ENCODE results near the gene HOXB4. TPM values are rescaled to one million over a fixed set of nuclear protein-coding genes. Genes with fewer than 3 reads are reported as not detected.

The HOXB4 gene
- total and polyA plus RNA-seq, 2 donors (not counting 1 experiment from before 2014, with no cell fraction given): 3.8 to 8.9 TPM

- Histone ChIP-seq H3K9me3 (ENCODE audit: control insufficient read depth, insufficient read depth, low read depth, low read length) (no peaks in the 10 kb centered on the region), H4K20me1 (ENCODE audit: control insufficient read depth, extremely low read depth, insufficient read depth, low read length) (no peaks in the 10 kb centered on the region), H3K27ac (ENCODE audit: insufficient read depth, low read length) (peak overlapping the region; percentile 76), H3K9ac (ENCODE audit: insufficient read depth, low read length) (no peak overlapping the region), H3K36me3 (ENCODE audit: control insufficient read depth, insufficient read depth, low read length) (peaks cover 18% of the 10 kb centered on the region), H2AFZ (ENCODE audit: low read length) (no peak overlapping the region), H3K4me1 (ENCODE audit: control insufficient read depth, extremely low read depth, insufficient read depth, low read length) (peaks cover 57% of the 10 kb centered on the region), H3K4me2 (ENCODE audit: extremely low read depth, insufficient read depth, low read length) (peak overlapping the region; percentile 100), H3K79me2 (ENCODE audit: control insufficient read depth, insufficient read depth, low read length) (peaks cover 99% of the 10 kb centered on the region), H3K4me3 (replicated peaks in 1 of 4; ENCODE audit: control extremely low read depth in 1 of 4, insufficient read depth in 1 of 4, low read depth in 3 of 4, low read length in 4 of 4) (peak overlapping the region; percentile 67 to 82 (median 75)), H3K27me3 (ENCODE audit: control insufficient read depth, insufficient read depth, low read length) (no peaks in the 10 kb centered on the region)
- no peak for TF ChIP-seq CTCF (conservative IDR thresholded peaks at IDR 0.05 in 1 of 2, IDR thresholded peaks at IDR 0.05 in 1 of 2; ENCODE audit: low read depth in 1 of 2, low read length in 2 of 2)
- DNase-seq (ENCODE audit: low read depth in 2 of 2): peak in 1 of 2 donors; percentile 31
Observed at GRCh38 chr17:48556229-48556575, 21.9 kb downstream of the HOXB4 start.

GRCh38 chr17:48555258-48556228, 22.6 kb downstream of the HOXB4 start:
- TF ChIP-seq CTCF (conservative IDR thresholded peaks at IDR 0.05 in 1 of 2, IDR thresholded peaks at IDR 0.05 in 1 of 2; ENCODE audit: low read depth in 1 of 2, low read length in 2 of 2) (no peak), EZH2 (IDR thresholded peaks at IDR 0.05; ENCODE audit: low read length, missing control alignments) (no peak)
- Histone ChIP-seq H3K4me1 (ENCODE audit: control insufficient read depth, extremely low read depth, insufficient read depth, low read length) (peaks cover 55% of the 10 kb centered on the region), H3K4me3 (replicated peaks in 1 of 4; ENCODE audit: control extremely low read depth in 1 of 4, insufficient read depth in 1 of 4, low read depth in 3 of 4, low read length in 4 of 4) (peak overlapping the region; percentile 68 to 88 (median 78)), H3K27me3 (ENCODE audit: control insufficient read depth, insufficient read depth, low read length) (no peaks in the 10 kb centered on the region), H3K79me2 (ENCODE audit: control insufficient read depth, insufficient read depth, low read length) (peaks cover 97% of the 10 kb centered on the region), H3K9me3 (ENCODE audit: control insufficient read depth, insufficient read depth, low read depth, low read length) (no peaks in the 10 kb centered on the region), H3K36me3 (ENCODE audit: control insufficient read depth, insufficient read depth, low read length) (peaks cover 19% of the 10 kb centered on the region), H3K9ac (ENCODE audit: insufficient read depth, low read length) (peak overlapping the region; percentile 78), H3K4me2 (ENCODE audit: extremely low read depth, insufficient read depth, low read length) (peak overlapping the region; percentile 100), H3K27ac (ENCODE audit: insufficient read depth, low read length) (peak overlapping the region; percentile 91), H2AFZ (ENCODE audit: low read length) (no peak overlapping the region), H4K20me1 (ENCODE audit: control insufficient read depth, extremely low read depth, insufficient read depth, low read length) (no peaks in the 10 kb centered on the region)
- DNase-seq (ENCODE audit: low read depth in 2 of 2): peak; percentile 99

GRCh38 chr17:48554412-48555257, 23.5 kb downstream of the HOXB4 start:
- Histone ChIP-seq H3K27ac (ENCODE audit: insufficient read depth, low read length) (peak overlapping the region; percentile 91), H3K9ac (ENCODE audit: insufficient read depth, low read length) (peak overlapping the region; percentile 78), H3K4me1 (ENCODE audit: control insufficient read depth, extremely low read depth, insufficient read depth, low read length) (peaks cover 55% of the 10 kb centered on the region), H3K4me2 (ENCODE audit: extremely low read depth, insufficient read depth, low read length) (peak overlapping the region; percentile 100), H3K36me3 (ENCODE audit: control insufficient read depth, insufficient read depth, low read length) (peaks cover 21% of the 10 kb centered on the region), H2AFZ (ENCODE audit: low read length) (no peak overlapping the region), H3K4me3 (replicated peaks in 1 of 4; ENCODE audit: control extremely low read depth in 1 of 4, insufficient read depth in 1 of 4, low read depth in 3 of 4, low read length in 4 of 4) (peak overlapping the region; percentile 68 to 88 (median 78)), H3K27me3 (ENCODE audit: control insufficient read depth, insufficient read depth, low read length) (no peaks in the 10 kb centered on the region), H3K9me3 (ENCODE audit: control insufficient read depth, insufficient read depth, low read depth, low read length) (no peaks in the 10 kb centered on the region), H3K79me2 (ENCODE audit: control insufficient read depth, insufficient read depth, low read length) (peaks cover 97% of the 10 kb centered on the region), H4K20me1 (ENCODE audit: control insufficient read depth, extremely low read depth, insufficient read depth, low read length) (no peaks in the 10 kb centered on the region)
- TF ChIP-seq CTCF (conservative IDR thresholded peaks at IDR 0.05 in 1 of 2, IDR thresholded peaks at IDR 0.05 in 1 of 2; ENCODE audit: low read depth in 1 of 2, low read length in 2 of 2) (no peak), EZH2 (IDR thresholded peaks at IDR 0.05; ENCODE audit: low read length, missing control alignments) (no peak)
- DNase-seq (ENCODE audit: low read depth in 2 of 2): peak; percentile 34 to 55
